PC-3 (cell line): ENCODE results near the gene ADAMTSL1.

Experiments used
- CTCF ChIP-seq: fragments of 300-600 bp; sonication (generic); conservative IDR thresholded peaks from 2 replicates; pipeline ENCODE4 v1.5.1; 2017; ENCODE audit warnings: antibody characterized with exemption, low read depth, mild to moderate bottlenecking, low read length
- EZH2 ChIP-seq: fragments of 300-600 bp; sonication (generic); IDR thresholded peaks from one replicate; pipeline ENCODE4 v1.6.1; 2017; ENCODE audit warnings: antibody characterized with exemption, mild to moderate bottlenecking, low read length; ENCODE audit not compliant: unreplicated experiment
- EZH2phosphoT487 ChIP-seq: fragments of 300-600 bp; sonication (generic); IDR thresholded peaks from 2 replicates; pipeline ENCODE4 v1.6.1; 2018; ENCODE audit warnings: mild to moderate bottlenecking, antibody characterized with exemption, low read length, borderline replicate concordance

- TF ChIP-seq CTCF = no peak
- no peak for TF ChIP-seq EZH2
- no peak for TF ChIP-seq EZH2phosphoT487
Observed at GRCh38 chr9:18847576-18848275, 373.8 kb downstream of the ADAMTSL1 start.
